H9 (cell line): ENCODE results near the gene FBRSL1. TPM values are rescaled to one million over a fixed set of nuclear protein-coding genes. Genes with fewer than 3 reads are reported as not detected.

ENCODE experiments used
- DNase-seq: peaks from one replicate; pipeline ENCODE4 v3.0.0-alpha.2; 2017
- H2AFZ ChIP-seq: one replicate; pipeline ENCODE4 v1.6.1; 2013; ENCODE audit warnings: mild to moderate bottlenecking, low read length, control low read depth, moderate library complexity
- H2AK5ac ChIP-seq: 2 replicates; pipeline ENCODE4 v1.6.1; 2013; ENCODE audit warnings: low read length, control low read depth, mixed read lengths; ENCODE audit not compliant: insufficient read length
- H2BK120ac ChIP-seq: one replicate; pipeline ENCODE4 v1.6.1; 2013; ENCODE audit warnings: low read depth, mild to moderate bottlenecking, low read length, control low read depth, inconsistent platforms; ENCODE audit not compliant: poor library complexity, severe bottlenecking
- H2BK12ac ChIP-seq: 2 replicates; pipeline ENCODE4 v1.6.1; 2013; ENCODE audit warnings: low read length, control low read depth, mixed read lengths, low read depth; ENCODE audit not compliant: insufficient read length
- H2BK15ac ChIP-seq: 2 replicates; pipeline ENCODE4 v1.6.1; 2013; ENCODE audit warnings: low read depth, low read length, control low read depth
- H2BK20ac ChIP-seq: one replicate; pipeline ENCODE4 v1.6.1; 2013; ENCODE audit warnings: low read depth, mild to moderate bottlenecking, low read length, control low read depth, inconsistent platforms; ENCODE audit not compliant: poor library complexity, severe bottlenecking
- H2BK5ac ChIP-seq: 2 replicates; pipeline ENCODE4 v1.6.1; 2013; ENCODE audit warnings: low read length, control low read depth, mixed read lengths; ENCODE audit not compliant: insufficient read length
- H3K14ac ChIP-seq: 2 replicates; pipeline ENCODE4 v1.6.1; 2013; ENCODE audit warnings: low read length, control low read depth; ENCODE audit not compliant: insufficient read depth
- H3K18ac ChIP-seq: 2 replicates; pipeline ENCODE4 v1.6.1; 2013; ENCODE audit warnings: low read depth, mild to moderate bottlenecking, mixed read lengths, low read length, control low read depth; ENCODE audit not compliant: insufficient read length
- H3K23ac ChIP-seq: 2 replicates; pipeline ENCODE4 v1.6.1; 2013; ENCODE audit warnings: low read length, control low read depth, mixed read lengths, low read depth; ENCODE audit not compliant: insufficient read length
- H3K23me2 ChIP-seq: 2 replicates; pipeline ENCODE4 v1.6.1; 2013; ENCODE audit warnings: low read depth, mild to moderate bottlenecking, mixed read lengths, low read length, control low read depth; ENCODE audit not compliant: insufficient read length, poor library complexity, severe bottlenecking
- H3K27ac ChIP-seq: 2 replicates; pipeline ENCODE4 v1.5.1; 2013; ENCODE audit warnings: low read length, control low read depth, mixed read lengths, low read depth; ENCODE audit not compliant: insufficient read length
- H3K27me3 ChIP-seq: 2 replicates; pipeline ENCODE4 v1.6.1; 2013; ENCODE audit warnings: low read length, control low read depth, inconsistent platforms; ENCODE audit not compliant: insufficient read depth
- H3K4ac ChIP-seq: 2 replicates; pipeline ENCODE4 v1.6.1; 2013; ENCODE audit warnings: low read depth, mild to moderate bottlenecking, control low read depth, inconsistent platforms, low read length, moderate library complexity
- H3K4me1 ChIP-seq: 2 replicates; pipeline ENCODE4 v1.6.1; 2013; ENCODE audit warnings: low read length, control low read depth, inconsistent platforms; ENCODE audit not compliant: insufficient read depth
- H3K4me2 ChIP-seq: 2 replicates; pipeline ENCODE4 v1.6.1; 2013; ENCODE audit warnings: low read length, control low read depth, mixed read lengths; ENCODE audit not compliant: insufficient read length, insufficient read depth
- H3K56ac ChIP-seq: 2 replicates; pipeline ENCODE4 v1.6.1; 2013; ENCODE audit warnings: low read depth, mild to moderate bottlenecking, mixed read lengths, low read length, control low read depth; ENCODE audit not compliant: insufficient read length
- H3K79me1 ChIP-seq: 2 replicates; pipeline ENCODE4 v1.6.1; 2013; ENCODE audit warnings: low read depth, mild to moderate bottlenecking, moderate library complexity, low read length, control low read depth, inconsistent platforms; ENCODE audit not compliant: insufficient read depth, poor library complexity, severe bottlenecking
- H3K79me2 ChIP-seq: 2 replicates; pipeline ENCODE4 v1.6.1; 2013; ENCODE audit warnings: low read length, control low read depth, inconsistent platforms; ENCODE audit not compliant: insufficient read depth
- H3K9ac ChIP-seq: 2 replicates; pipeline ENCODE4 v1.6.1; 2013; ENCODE audit warnings: low read length, control low read depth, mixed read lengths; ENCODE audit not compliant: insufficient read length; ENCODE audit errors: extremely low read depth
- H3K9me3 ChIP-seq: one replicate; pipeline ENCODE4 v1.6.1; 2013; ENCODE audit warnings: low read depth, low read length, inconsistent platforms; ENCODE audit not compliant: control insufficient read depth
- H3T11ph ChIP-seq: one replicate; pipeline ENCODE4 v1.6.1; 2013; ENCODE audit warnings: mild to moderate bottlenecking, low read length, control low read depth, inconsistent platforms
- H4K20me1 ChIP-seq: one replicate; pipeline ENCODE4 v1.6.1; 2013; ENCODE audit not compliant: control insufficient read depth, insufficient read length, insufficient read depth
- H4K5ac ChIP-seq: 2 replicates; pipeline ENCODE4 v1.6.1; 2013; ENCODE audit warnings: low read depth, mild to moderate bottlenecking, mixed read lengths, low read length, control low read depth; ENCODE audit not compliant: insufficient read length
- H4K8ac ChIP-seq: replicated peaks from 2 replicates; pipeline ENCODE4 v1.6.1; 2013; ENCODE audit warnings: low read length, control low read depth, mixed read lengths, low read depth; ENCODE audit not compliant: insufficient read length
- H4K91ac ChIP-seq: 2 replicates; pipeline ENCODE4 v1.6.1; 2013; ENCODE audit warnings: low read depth, mild to moderate bottlenecking, moderate library complexity, mixed read lengths, low read length, control low read depth; ENCODE audit not compliant: insufficient read length
- H3K27ac Mint-ChIP-seq, 3 experiments: 2 replicates in 2 of 3; 3 replicates in 1 of 3; pipeline ENCODE4 v1.8.0; 2020 to 2021; ENCODE audit warnings: mixed read lengths in 3 of 3, mild to moderate bottlenecking in 1 of 3, moderate library complexity in 1 of 3
- H3K27me3 Mint-ChIP-seq: 2 replicates; pipeline ENCODE4 v1.8.0; 2021; ENCODE audit warnings: low read depth, mild to moderate bottlenecking, moderate library complexity, mixed read lengths
- H3K36me3 Mint-ChIP-seq, 3 experiments: 2 replicates in 2 of 3; 3 replicates in 1 of 3; pipeline ENCODE4 v1.8.0; 2020 to 2021; ENCODE audit warnings: low read depth in 3 of 3, mixed read lengths in 3 of 3; ENCODE audit not compliant: insufficient read depth in 1 of 3
- H3K4me1 Mint-ChIP-seq, 2 experiments: 2 replicates each; pipeline ENCODE4 v1.8.0; 2020; ENCODE audit warnings: mixed read lengths in 2 of 2
- H3K4me3 Mint-ChIP-seq, 2 experiments: 2 replicates in 1 of 2; 3 replicates in 1 of 2; pipeline ENCODE4 v1.8.0; 2020 to 2021; ENCODE audit warnings: mild to moderate bottlenecking in 2 of 2, mixed read lengths in 2 of 2, moderate library complexity in 1 of 2
- H3K9me3 Mint-ChIP-seq, 2 experiments: 2 replicates in 1 of 2; 3 replicates in 1 of 2; pipeline ENCODE4 v1.8.0; 2020; ENCODE audit warnings: mild to moderate bottlenecking in 2 of 2, mixed read lengths in 2 of 2, moderate library complexity in 1 of 2
- CTCF ChIP-seq: fragments of 200-600 bp; sonication (generic); conservative IDR thresholded peaks from 3 replicates; pipeline ENCODE4 v1.8.0; 2021; ENCODE audit warnings: antibody characterized with exemption, mild to moderate bottlenecking
- WGBS: extraction: QIAGEN DNeasy Blood & Tissue Kit; methylation state at CpG from one replicate; pipeline ENCODE4 v1.1.7; 2013; ENCODE audit warnings: missing lambda C conversion rate, low lambda C conversion rate, mixed read lengths; ENCODE audit not compliant: insufficient read length; ENCODE audit errors: extremely low coverage; 5-methylcytosine and 5-hydroxymethylcytosine counted together
- total RNA-seq: library from RNA; stranded (reverse); gene quantifications from 2 replicates; pipeline ENCODE4 v1.2.1, GENCODE V29; 2021

FBRSL1 gene
- total RNA-seq, 1 experiment from 2014 or later: 90.8 TPM

DNA sequence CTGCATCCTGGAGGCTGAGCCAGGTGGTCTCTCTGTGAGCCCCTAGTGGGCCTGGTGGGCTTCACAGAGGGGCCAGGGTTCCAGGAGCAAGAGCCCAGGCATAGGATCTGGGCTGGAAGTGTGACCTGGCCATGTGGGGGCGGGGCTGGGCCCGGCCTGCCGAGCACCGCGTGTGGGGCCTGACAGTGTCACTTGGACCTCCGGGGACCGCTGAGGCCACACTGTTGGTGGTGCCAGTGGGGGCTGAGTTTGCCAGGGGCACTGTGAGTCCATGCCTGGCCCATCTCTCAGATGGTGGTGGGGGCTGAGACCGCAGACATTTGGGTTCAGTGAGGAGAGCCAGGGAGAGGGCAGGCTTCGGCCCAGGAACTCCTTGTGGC lies 5.2 kb downstream of the FBRSL1 start:
- Mint-ChIP-seq H3K36me3 (peaks cover 5% of the 10 kb centered on the region in 3 experiments), H3K27me3 (peaks cover 16% of the 10 kb centered on the region), H3K9me3 (no peaks in the 10 kb centered on the region), H3K27ac (no peak overlapping the region; a peak in 1 of 7 replicates), H3K4me1 (peaks cover 11 to 12% of the 10 kb centered on the region in 2 experiments), H3K4me3 (no peak overlapping the region; a peak in 1 of 5 replicates)
- TF ChIP-seq CTCF: no peak
- H3K79me1 ChIP-seq: peaks cover 11% of the 10 kb centered on the region
- no CpG with 5 or more reads among the region's 9 CpGs for WGBS
- no peak overlapping the region for H2BK20ac ChIP-seq
- no peak overlapping the region for H3K14ac ChIP-seq
- no peak overlapping the region for H2AK5ac ChIP-seq
- H3K27ac ChIP-seq: no peak overlapping the region
- no peak for DNase-seq
- no peak overlapping the region for H2BK12ac ChIP-seq
- no peak overlapping the region for H4K5ac ChIP-seq
- H4K91ac ChIP-seq: no peak overlapping the region
- H2AFZ ChIP-seq: no peak overlapping the region
- no peak overlapping the region for H3T11ph ChIP-seq
- no peak overlapping the region for H2BK5ac ChIP-seq
- no peak overlapping the region for H3K4me2 ChIP-seq
- no peaks in the 10 kb centered on the region for H3K4me1 ChIP-seq
- peaks cover 1% of the 10 kb centered on the region for H4K20me1 ChIP-seq
- H3K18ac ChIP-seq: no peak overlapping the region
- H3K9me3 ChIP-seq: no peaks in the 10 kb centered on the region
- peaks cover 29% of the 10 kb centered on the region; the same call in 1 of the 2 replicates for H3K79me2 ChIP-seq
- no peak overlapping the region for H3K56ac ChIP-seq
- no peak overlapping the region for H2BK120ac ChIP-seq
- no peak overlapping the region for H3K23ac ChIP-seq
- peaks cover 6% of the 10 kb centered on the region for H3K23me2 ChIP-seq
- no peak overlapping the region for H4K8ac ChIP-seq
- no peaks in the 10 kb centered on the region; the same call in 1 of the 2 replicates for H3K27me3 ChIP-seq
- H3K9ac ChIP-seq: no peak overlapping the region
- no peak overlapping the region for H2BK15ac ChIP-seq
- no peak overlapping the region for H3K4ac ChIP-seq
